Neuronal stem cell (in vitro differentiated cells): Measurements from ENCODE around the gene TMEM59L.

Experiments
- DNase-seq: peaks from one replicate; pipeline ENCODE4 v3.0.0-alpha.2; 2013; ENCODE audit warnings: low spot score
- H2AFZ ChIP-seq: one replicate; pipeline ENCODE4 v1.6.1; 2013; ENCODE audit warnings: mild to moderate bottlenecking, low read length, inconsistent platforms
- H2AK5ac ChIP-seq: 2 replicates; pipeline ENCODE4 v1.6.1; 2013; ENCODE audit warnings: low read depth, mild to moderate bottlenecking, inconsistent platforms, low read length, moderate library complexity, mixed read lengths
- H2BK120ac ChIP-seq: 2 replicates; pipeline ENCODE4 v1.6.1; 2013; ENCODE audit warnings: low read depth, mild to moderate bottlenecking, inconsistent platforms, low read length, moderate library complexity, mixed read lengths
- H2BK12ac ChIP-seq: one replicate; pipeline ENCODE4 v1.6.1; 2013; ENCODE audit warnings: low read length, inconsistent platforms
- H2BK15ac ChIP-seq: 2 replicates; pipeline ENCODE4 v1.6.1; 2013; ENCODE audit warnings: mild to moderate bottlenecking, low read length, inconsistent platforms, mixed read lengths
- H2BK5ac ChIP-seq: one replicate; pipeline ENCODE4 v1.6.1; 2013; ENCODE audit warnings: inconsistent platforms, mild to moderate bottlenecking, low read length, moderate library complexity
- H3K14ac ChIP-seq: one replicate; pipeline ENCODE4 v1.6.1; 2013; ENCODE audit warnings: low read length, inconsistent platforms
- H3K18ac ChIP-seq: 2 replicates; pipeline ENCODE4 v1.6.1; 2013; ENCODE audit warnings: low read length, inconsistent platforms
- H3K23ac ChIP-seq: 2 replicates; pipeline ENCODE4 v1.6.1; 2013; ENCODE audit warnings: low read depth, mild to moderate bottlenecking, mixed read lengths, low read length, inconsistent platforms; ENCODE audit not compliant: poor library complexity
- H3K27ac ChIP-seq: replicated peaks from 3 replicates; pipeline ENCODE4 v1.5.1; 2013; ENCODE audit warnings: low read length, inconsistent platforms
- H3K27me3 ChIP-seq, 3 experiments: 2 replicates each; pipeline ENCODE4 v1.6.1; 2013; ENCODE audit warnings: low read length in 3 of 3, mild to moderate bottlenecking in 2 of 3, inconsistent platforms in 1 of 3, low read depth in 1 of 3, mixed read lengths in 1 of 3, moderate library complexity in 1 of 3; ENCODE audit not compliant: control insufficient read depth in 3 of 3, insufficient read depth in 3 of 3
- H3K36me3 ChIP-seq, 2 donors: replicated peaks in 1 of 2; 2 replicates each; pipeline ENCODE4 v1.6.1; 2013; ENCODE audit warnings: low read length in 2 of 2; ENCODE audit not compliant: control insufficient read depth in 2 of 2, insufficient read depth in 2 of 2
- H3K4ac ChIP-seq: 2 replicates; pipeline ENCODE4 v1.6.1; 2013; ENCODE audit warnings: inconsistent platforms, mild to moderate bottlenecking, low read length, moderate library complexity
- H3K4me1 ChIP-seq, 2 donors: 1 replicate in 1 of 2; 2 replicates in 1 of 2; pipeline ENCODE4 v1.6.1; 2013; ENCODE audit warnings: low read length in 2 of 2, low read depth in 1 of 2; ENCODE audit not compliant: control insufficient read depth in 2 of 2, insufficient read depth in 1 of 2
- H3K4me2 ChIP-seq: one replicate; pipeline ENCODE4 v1.6.1; 2013; ENCODE audit warnings: mild to moderate bottlenecking, low read length, inconsistent platforms; ENCODE audit not compliant: insufficient read depth, poor library complexity, severe bottlenecking
- H3K4me3 ChIP-seq, 2 donors: 2 replicates each; pipeline ENCODE4 v1.5.1; 2013; ENCODE audit warnings: low read length in 2 of 2, mild to moderate bottlenecking in 2 of 2, inconsistent platforms in 1 of 2, moderate library complexity in 1 of 2
- H3K79me1 ChIP-seq: one replicate; pipeline ENCODE4 v1.6.1; 2013; ENCODE audit warnings: low read depth, mild to moderate bottlenecking, inconsistent platforms, low read length, moderate library complexity
- H3K9ac ChIP-seq: one replicate; pipeline ENCODE4 v1.6.1; 2013; ENCODE audit warnings: mild to moderate bottlenecking, low read depth, low read length, inconsistent platforms; ENCODE audit not compliant: poor library complexity
- H3K9me3 ChIP-seq, 2 donors: replicated peaks in 1 of 2; 2 replicates each; pipeline versions ENCODE3 to v1.6.1; 2013; ENCODE audit warnings: low read length in 2 of 2, mild to moderate bottlenecking in 2 of 2, inconsistent platforms in 1 of 2, low read depth in 1 of 2, mixed read lengths in 1 of 2, moderate library complexity in 1 of 2; ENCODE audit not compliant: control insufficient read depth in 2 of 2, insufficient read depth in 1 of 2
- H4K8ac ChIP-seq: one replicate; pipeline ENCODE4 v1.6.1; 2013; ENCODE audit warnings: low read depth, mild to moderate bottlenecking, inconsistent platforms, low read length, moderate library complexity
- H4K91ac ChIP-seq: one replicate; pipeline ENCODE4 v1.6.1; 2013; ENCODE audit warnings: low read length, low read depth, mild to moderate bottlenecking, inconsistent platforms; ENCODE audit not compliant: poor library complexity
- WGBS, 2 donors: extraction: QIAGEN DNeasy Blood & Tissue Kit; methylation state at CpG; one replicate each; pipeline ENCODE4 v1.1.7; 2013; ENCODE audit warnings: missing lambda C conversion rate in 2 of 2, mixed read lengths in 1 of 2; ENCODE audit not compliant: insufficient read length in 2 of 2, insufficient replicate concordance in 1 of 2; ENCODE audit errors: extremely low coverage in 2 of 2; 5-methylcytosine and 5-hydroxymethylcytosine counted together

Gene TMEM59L

DNA sequence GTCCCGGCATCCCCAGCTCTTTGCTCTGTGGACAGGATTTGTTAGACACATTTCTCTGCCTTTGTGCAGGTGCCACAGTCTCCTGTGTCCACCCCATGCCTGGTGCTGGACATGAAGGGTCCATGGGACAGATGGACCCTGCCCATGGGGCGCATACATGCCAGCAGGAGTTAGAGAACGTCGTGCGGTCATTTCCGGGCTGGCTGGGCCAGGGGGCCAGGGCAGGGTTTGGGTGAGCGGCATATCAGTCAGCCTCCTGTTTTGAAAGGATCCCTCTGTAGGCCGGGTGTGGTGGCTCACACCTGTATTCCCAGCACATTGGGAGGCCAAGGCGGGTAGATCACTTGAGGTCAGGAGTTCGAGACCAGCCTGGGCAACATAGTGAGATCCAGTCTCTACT lies 35.1 kb downstream of the TMEM59L start:
- Histone ChIP-seq H3K18ac (peak overlapping the region; percentile 21), H3K4me3 (no peak overlapping the region)
- no peak for DNase-seq

DNA sequence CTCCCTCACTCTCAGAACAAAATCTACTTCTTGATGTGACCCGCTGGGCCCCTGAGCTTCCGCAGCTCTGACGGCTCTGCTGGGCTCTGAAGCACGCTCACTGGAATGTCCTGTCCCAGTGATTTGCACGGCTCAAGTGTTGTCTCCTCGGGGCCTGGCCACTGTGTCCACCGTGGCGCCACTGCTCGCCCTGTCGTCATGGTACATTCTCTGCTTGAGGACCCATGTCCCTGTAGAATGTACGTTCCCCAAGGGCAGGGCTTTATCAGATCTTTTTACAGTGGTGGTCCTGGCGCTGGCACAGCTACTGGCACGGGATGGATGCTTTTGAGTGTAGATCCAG lies 36.3 kb downstream of the TMEM59L start:
- Histone ChIP-seq H3K4me1 (peaks cover 37 to 51% of the 10 kb centered on the region in 2 donors), H3K79me1 (peaks cover 13% of the 10 kb centered on the region), H3K23ac (peak overlapping the region; percentile 50)

More for the DNA sequence above, 35.1 kb downstream of the TMEM59L start:
- no peak overlapping the region for H3K4me2 ChIP-seq
- H3K23ac ChIP-seq, result peak overlapping the region; percentile 70
- peaks cover 37 to 51% of the 10 kb centered on the region in 2 donors for H3K4me1 ChIP-seq
- no peak overlapping the region for H4K8ac ChIP-seq
- no peak overlapping the region for H2AFZ ChIP-seq
- no peak overlapping the region for H2BK15ac ChIP-seq
- peaks cover 11% of the 10 kb centered on the region for H3K79me1 ChIP-seq
- H3K27ac ChIP-seq, result no peak overlapping the region
- H2BK12ac ChIP-seq, result peak overlapping the region; percentile 68
- H3K36me3 ChIP-seq, result no peaks in the 10 kb centered on the region
- no peak overlapping the region for H2AK5ac ChIP-seq
- H3K9ac ChIP-seq, result no peak overlapping the region
- H3K27me3 ChIP-seq, result no peaks in the 10 kb centered on the region
- H3K14ac ChIP-seq, result no peak overlapping the region
- no peak overlapping the region for H2BK120ac ChIP-seq
- H4K91ac ChIP-seq, result no peak overlapping the region
- no peak overlapping the region for H3K4ac ChIP-seq
- H3K9me3 ChIP-seq, result peaks cover 0 to 4% of the 10 kb centered on the region in 2 donors
- no CpG with 5 or more reads among the region's 10 CpGs for WGBS, 2 donors
- no peak overlapping the region for H2BK5ac ChIP-seq

DNA sequence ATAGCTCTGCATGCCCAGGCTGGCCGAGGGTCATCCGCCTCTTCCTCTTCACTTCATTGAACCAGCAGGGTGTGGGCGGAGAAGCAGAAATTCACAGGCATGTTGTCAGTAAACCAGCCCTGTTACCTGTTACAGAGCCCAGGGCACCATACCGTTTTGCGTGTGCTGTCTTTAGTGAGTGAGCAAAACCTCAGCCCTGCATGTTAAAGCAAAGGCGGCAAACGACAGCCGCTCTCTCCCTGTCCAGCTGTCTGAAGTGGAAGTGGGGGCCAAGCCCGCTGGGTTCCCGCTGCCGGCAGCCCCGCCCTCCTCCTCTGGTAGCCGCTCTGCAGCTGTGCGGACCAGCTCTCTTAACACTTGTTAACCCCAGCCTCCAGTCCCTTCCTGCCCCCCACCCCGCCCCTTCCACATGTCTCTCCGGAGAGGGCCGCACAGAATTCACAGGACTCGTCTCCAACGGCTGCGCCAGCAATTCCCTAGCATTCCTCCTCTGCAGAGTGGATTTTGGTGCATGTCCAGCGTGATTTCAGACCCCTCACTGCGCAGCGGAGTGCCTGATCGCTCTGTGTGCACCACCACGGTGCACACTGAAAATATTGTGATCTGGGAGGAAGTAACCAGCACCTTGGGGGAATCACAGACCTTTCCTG lies 36.8 kb downstream of the TMEM59L start:
- Histone ChIP-seq H2BK5ac (no peak overlapping the region), H3K9ac (peak overlapping the region; percentile 18), H3K4me1 (peaks cover 35 to 50% of the 10 kb centered on the region in 2 donors), H3K4me3 (peak overlapping the region in 1 of 2 donors; percentile 10), H4K8ac (no peak overlapping the region), H3K4me2 (no peak overlapping the region), H3K9me3 (no peaks in the 10 kb centered on the region), H3K18ac (peak overlapping the region; percentile 28), H3K14ac (no peak overlapping the region), H2BK15ac (no peak overlapping the region), H2AK5ac (no peak overlapping the region), H3K4ac (no peak overlapping the region), H2AFZ (peak overlapping the region; percentile 31), H3K27me3 (no peaks in the 10 kb centered on the region), H3K79me1 (peaks cover 13% of the 10 kb centered on the region), H4K91ac (no peak overlapping the region), H2BK120ac (no peak overlapping the region), H2BK12ac (no peak overlapping the region), H3K36me3 (no peaks in the 10 kb centered on the region), H3K23ac (no peak overlapping the region), H3K27ac (no peak overlapping the region)
- whole genome bisulfite sequencing, 2 donors, result no CpG with 5 or more reads among the region's 25 CpGs
- no peak for DNase-seq

More for the DNA sequence above, 36.3 kb downstream of the TMEM59L start:
- Histone ChIP-seq H3K9me3 (peaks cover 0 to under 1% of the 10 kb centered on the region in 2 donors), H2AK5ac (peak overlapping the region; percentile 31), H3K27me3 (no peaks in the 10 kb centered on the region), H2BK15ac (no peak overlapping the region), H3K18ac (no peak overlapping the region), H2AFZ (no peak overlapping the region), H3K4me2 (no peak overlapping the region), H3K14ac (no peak overlapping the region), H2BK120ac (no peak overlapping the region), H3K36me3 (no peaks in the 10 kb centered on the region), H4K91ac (no peak overlapping the region), H4K8ac (no peak overlapping the region), H3K9ac (no peak overlapping the region), H3K4me3 (no peak overlapping the region), H3K4ac (no peak overlapping the region), H2BK5ac (no peak overlapping the region), H3K27ac (no peak overlapping the region), H2BK12ac (no peak overlapping the region)
- WGBS, 2 donors, result no CpG with 5 or more reads among the region's 13 CpGs
- no peak for DNase-seq

DNA sequence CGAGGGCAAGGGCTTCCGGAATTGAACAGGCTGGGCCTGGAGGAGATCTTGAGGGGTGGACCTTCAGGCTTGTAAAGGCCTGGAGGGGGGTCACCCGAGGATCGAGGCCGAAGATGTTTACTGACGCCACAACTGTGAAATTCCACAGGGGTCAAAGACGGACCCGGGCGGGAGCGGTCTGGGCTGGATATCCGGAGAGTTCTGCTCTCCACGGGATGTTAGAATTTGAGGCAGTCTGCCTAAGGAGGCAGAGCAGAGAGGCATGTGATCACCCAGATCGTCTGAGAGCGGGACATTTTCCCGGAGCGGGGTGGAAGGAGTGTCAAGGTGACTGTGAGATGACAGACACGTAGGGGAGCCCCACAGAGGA lies 37.3 kb downstream of the TMEM59L start:
- Histone ChIP-seq H3K18ac (no peak overlapping the region), H3K23ac (no peak overlapping the region), H2AK5ac (no peak overlapping the region), H3K27ac (no peak overlapping the region), H2BK120ac (no peak overlapping the region), H3K36me3 (no peaks in the 10 kb centered on the region), H3K4me1 (peaks cover 35 to 50% of the 10 kb centered on the region in 2 donors), H2BK5ac (no peak overlapping the region), H3K79me1 (peaks cover 13% of the 10 kb centered on the region), H3K4me3 (peak overlapping the region in 1 of 2 donors; percentile 10), H3K27me3 (no peaks in the 10 kb centered on the region), H4K91ac (no peak overlapping the region), H3K14ac (no peak overlapping the region), H2BK15ac (no peak overlapping the region), H4K8ac (no peak overlapping the region), H3K9ac (peak overlapping the region; percentile 18), H3K4me2 (no peak overlapping the region), H2BK12ac (no peak overlapping the region), H3K4ac (no peak overlapping the region), H3K9me3 (no peaks in the 10 kb centered on the region), H2AFZ (peak overlapping the region; percentile 31)
- no peak for DNase-seq
- no CpG with 5 or more reads among the region's 17 CpGs for WGBS, 2 donors
